ENCODE data around the gene CBX2.

- no peak for TF ChIP-seq GATA2 (IDR thresholded peaks at IDR 0.05; ENCODE audit: low read depth, low read length)
- no peak for TF ChIP-seq GATA3 (IDR thresholded peaks at IDR 0.05; ENCODE audit: low read depth, low read length)
Observed at GRCh38 chr17:79735096-79735495, 42.9 kb upstream of the CBX2 start.
